ENCODE data around the gene KCNH8. TPM values are rescaled to one million over a fixed set of nuclear protein-coding genes. Genes with fewer than 3 reads are reported as not detected.

The KCNH8 gene
- total and polyA plus RNA-seq, 10 of the 15 experiments (the other 5 are each of a cell fraction or from before 2014, with no cell fraction given): under 0.01 to 0.18 (median 0.07) TPM; not detected in 2

- no peak for DNase-seq (ENCODE audit: low read depth, low spot score)
- Histone ChIP-seq H3K4me2 (ENCODE audit: control insufficient read depth, insufficient read depth) (no peak overlapping the region), H2AFZ (ENCODE audit: control insufficient read depth, low read depth, low read length) (no peak overlapping the region), H3K79me2 (ENCODE audit: control insufficient read depth, insufficient read depth, low read length) (no peaks in the 10 kb centered on the region), H3K9ac (ENCODE audit: control insufficient read depth, insufficient read depth, low read length) (no peak overlapping the region), H3K27ac (ENCODE audit: control insufficient read depth, insufficient read depth) (no peak overlapping the region), H3K27me3 (replicated peaks in 1 of 2; ENCODE audit: control insufficient read depth in 2 of 2, insufficient read depth in 2 of 2, low read length in 1 of 2) (peaks cover 0 to 7% of the 10 kb centered on the region in 2 experiments; a peak in 3 of 4 replicates), H4K20me1 (ENCODE audit: control insufficient read depth, insufficient read depth) (no peaks in the 10 kb centered on the region), H3K4me1 (ENCODE audit: control insufficient read depth, insufficient read depth, low read length) (no peaks in the 10 kb centered on the region), H3K9me3 (replicated peaks; ENCODE audit: control insufficient read depth, insufficient read depth, low read length) (no peaks in the 10 kb centered on the region; the same call in 2 of the 3 replicates), H3K36me3 (ENCODE audit: control insufficient read depth in 2 of 2, insufficient read depth in 2 of 2, low read length in 1 of 2) (no peaks in the 10 kb centered on the region), H3K4me3 (no peak overlapping the region)
- ChIA-PET SMC1A (ENCODE audit: uncharacterized antibody, unreplicated experiment) (interaction anchor here (0.6 kb wide), 1 partner anchor 1020 kb away, joined by 3 read pairs; no protein-coding TSS in a partner anchor), POLR2A (no interaction called here), CTCF (no interaction called here), RAD21 (ENCODE audit: unreplicated experiment) (no interaction called here)
- intact Hi-C loops (cut with micrococcal nuclease; ENCODE audit: unreplicated experiment) (no loop called here), in situ Hi-C loops (cut with MboI) (no loop called here)
- no peak for TF ChIP-seq NFYA (IDR thresholded peaks at IDR 0.05; ENCODE audit: borderline replicate concordance, low read depth, low read length)
- no peak for TF ChIP-seq HDAC2 (IDR thresholded peaks at IDR 0.05)
- TF ChIP-seq RELB (IDR thresholded peaks at IDR 0.05; ENCODE audit: low read depth): no peak
- TF ChIP-seq SUZ12 (IDR thresholded peaks at IDR 0.05; ENCODE audit: unreplicated experiment): no peak
- no peak for TF ChIP-seq LARP7 (IDR thresholded peaks at IDR 0.05)
- no peak for TF ChIP-seq RELA (IDR thresholded peaks at IDR 0.05; ENCODE audit: borderline replicate concordance, partially characterized antibody)
- TF ChIP-seq PBX3 (IDR thresholded peaks at IDR 0.05; ENCODE audit: insufficient replicate concordance, low read depth, low read length): no peak
- TF ChIP-seq MTA3 (IDR thresholded peaks at IDR 0.05; ENCODE audit: borderline replicate concordance, low read length): no peak
- TF ChIP-seq HDGF (IDR thresholded peaks at IDR 0.05): no peak
- TF ChIP-seq TBL1XR1 (IDR thresholded peaks at IDR 0.05; ENCODE audit: low read depth, low read length): no peak
- no peak for TF ChIP-seq POLR2A (IDR thresholded peaks at IDR 0.05; ENCODE audit: low read depth, low read length)
- TF ChIP-seq ETV6 (conservative IDR thresholded peaks at IDR 0.05 in 1 of 2, IDR thresholded peaks at IDR 0.05 in 1 of 2; ENCODE audit: borderline replicate concordance in 1 of 2, low read depth in 1 of 2): no peak
- TF ChIP-seq ATF2 (IDR thresholded peaks at IDR 0.05; ENCODE audit: low read length): no peak
- BruUV-seq (replicated peaks): no TSS peak
- WGBS (ENCODE audit: insufficient coverage, insufficient replicate concordance, low lambda C conversion rate, missing lambda C conversion rate): 4% methylated on average over 1 of the region's 1 CpG
- FAIRE-seq: no peak
- ATAC-seq: no peak
Measured at GRCh38 chr3:19151171-19151570, 2.9 kb downstream of the KCNH8 start.
